B cell (primary cell): ENCODE data around the gene TNIP1. TPM values are rescaled to one million over a fixed set of nuclear protein-coding genes. Genes with fewer than 3 reads are reported as not detected.
A peak's percentile ranks its signal among the peaks of the same experiment; 100 is the strongest.

ENCODE experiments used
- ATAC-seq: fragments of 200-7000 bp; cut with Tn5 transposase; one replicate; pipeline ENCODE4 v1.10.0; 2021; ENCODE audit warnings: low read depth, mild to moderate bottlenecking, moderate number of reproducible peaks, moderate library complexity
- CTCF ChIA-PET: fragments of 350-600 bp; sonication (Branson Sonifier 250); formaldehyde crosslinking; loops from one replicate; lab custom pipeline; 2021; ENCODE audit warnings: antibody characterized with exemption, inconsistent platforms; lab: Charles Lee
- POLR2A ChIA-PET: fragments of 350-600 bp; sonication (Branson Sonifier 250); formaldehyde crosslinking; loops from one replicate; lab custom pipeline; 2021; ENCODE audit warnings: antibody characterized with exemption; lab: Charles Lee
- DNase-seq: peaks from one replicate; pipeline ENCODE4 v3.0.0; 2013
- H2AFZ ChIP-seq: 2 replicates; pipeline ENCODE4 v1.6.1; 2012; ENCODE audit warnings: mild to moderate bottlenecking, low read depth, low read length; ENCODE audit not compliant: insufficient read depth, poor library complexity, severe bottlenecking
- H3K27ac ChIP-seq, 2 donors: 1 replicate in 1 of 2; 2 replicates in 1 of 2; pipeline ENCODE4 v1.5.1; 2012 to 2013; ENCODE audit warnings: low read length in 2 of 2, mild to moderate bottlenecking in 2 of 2, moderate library complexity in 1 of 2
- H3K27me3 ChIP-seq, 4 experiments: fragments of 200-600 bp in 1 of 4; sonication (generic) in 1 of 4; replicated peaks in 1 of 4; 1 replicate in 2 of 4; 2 replicates in 2 of 4; pipeline versions ENCODE4 v1.6.1 to v1.7.0; 2013 to 2016; ENCODE audit warnings: low read length in 3 of 4, mild to moderate bottlenecking in 2 of 4, mixed read lengths in 1 of 4, moderate library complexity in 1 of 4; ENCODE audit not compliant: insufficient read depth in 4 of 4, control insufficient read depth in 3 of 4; ENCODE audit errors: control extremely low read depth in 1 of 4
- H3K36me3 ChIP-seq, 2 experiments: replicated peaks in 1 of 2; 1 replicate in 1 of 2; 2 replicates in 1 of 2; pipeline versions ENCODE4 v1.6.1 to v1.7.1; 2013; ENCODE audit warnings: low read length in 1 of 2; ENCODE audit not compliant: insufficient read depth in 2 of 2, control insufficient read depth in 1 of 2; ENCODE audit errors: control extremely low read depth in 1 of 2, extremely low read depth in 1 of 2
- H3K4me1 ChIP-seq, 2 donors: fragments of 200-600 bp in 1 of 2; sonication (generic) in 1 of 2; 1 replicate in 1 of 2; 2 replicates in 1 of 2; pipeline versions ENCODE4 v1.5.1 to v1.6.1; 2013 to 2017; ENCODE audit warnings: low read length in 2 of 2; ENCODE audit not compliant: control insufficient read depth in 2 of 2, insufficient read depth in 2 of 2
- H3K4me2 ChIP-seq: replicated peaks from 2 replicates; pipeline ENCODE3; 2012; ENCODE audit warnings: mild to moderate bottlenecking, low read depth, low read length; ENCODE audit not compliant: poor library complexity, severe bottlenecking
- H3K4me3 ChIP-seq, 5 experiments: fragments of 200-600 bp in 1 of 5; sonication (generic) in 1 of 5; 1 replicate in 3 of 5; 2 replicates in 2 of 5; pipeline versions ENCODE4 v1.5.1 to v1.7.0; 2011 to 2016; ENCODE audit warnings: low read length in 4 of 5, mild to moderate bottlenecking in 4 of 5, low read depth in 2 of 5, control low read depth in 1 of 5, moderate library complexity in 1 of 5; ENCODE audit not compliant: insufficient read depth in 1 of 5; ENCODE audit errors: control extremely low read depth in 1 of 5, extremely low read depth in 1 of 5
- H3K79me2 ChIP-seq: fragments of 200-600 bp; sonication (generic); one replicate; pipeline ENCODE4 v1.6.0; 2016; ENCODE audit warnings: low read length; ENCODE audit not compliant: control insufficient read depth, insufficient read depth
- H3K9ac ChIP-seq: fragments of 200-600 bp; sonication (generic); 2 replicates; pipeline ENCODE4 v1.6.1; 2017; ENCODE audit warnings: mild to moderate bottlenecking, low read length, moderate library complexity
- H3K9me3 ChIP-seq, 3 donors: one replicate each; pipeline versions ENCODE4 v1.6.1 to v1.7.1; 2013; ENCODE audit warnings: low read length in 2 of 3; ENCODE audit not compliant: control insufficient read depth in 2 of 3, insufficient read depth in 1 of 3; ENCODE audit errors: control extremely low read depth in 1 of 3
- H4K20me1 ChIP-seq: 2 replicates; pipeline ENCODE4 v1.6.0; 2012; ENCODE audit warnings: mild to moderate bottlenecking, low read length; ENCODE audit not compliant: insufficient read depth, control insufficient read depth, poor library complexity, severe bottlenecking
- H3K27ac Mint-ChIP-seq: one replicate; pipeline ENCODE4 v1.8.0; 2021; ENCODE audit warnings: mixed read lengths
- H3K27me3 Mint-ChIP-seq: one replicate; pipeline ENCODE4 v1.8.0; 2021; ENCODE audit warnings: mixed read lengths
- H3K4me1 Mint-ChIP-seq: one replicate; pipeline ENCODE4 v1.8.0; 2021; ENCODE audit warnings: mixed read lengths
- H3K4me3 Mint-ChIP-seq: one replicate; pipeline ENCODE4 v1.8.0; 2021; ENCODE audit warnings: mixed read lengths
- H3K9me3 Mint-ChIP-seq: one replicate; pipeline ENCODE4 v1.8.0; 2022; ENCODE audit warnings: mixed read lengths; ENCODE audit not compliant: insufficient read depth
- CTCF ChIP-seq: fragments of 200-600 bp; IDR thresholded peaks from one replicate; pipeline ENCODE4 v1.8.0; 2022; ENCODE audit warnings: antibody characterized with exemption, mild to moderate bottlenecking
- EZH2 ChIP-seq: IDR thresholded peaks from 2 replicates; pipeline ENCODE4 v1.6.1; 2012; ENCODE audit warnings: borderline replicate concordance, low read depth, mild to moderate bottlenecking, moderate library complexity, low read length; ENCODE audit not compliant: insufficient read depth, poor library complexity, severe bottlenecking
- WGBS: methylation state at CpG from one replicate; pipeline ENCODE4 v1.1.5; 2013; ENCODE audit warnings: missing lambda C conversion rate; ENCODE audit not compliant: insufficient coverage; 5-methylcytosine and 5-hydroxymethylcytosine counted together
- intact Hi-C: fragments of 100-400 bp; cut with micrococcal nuclease; formaldehyde crosslinking; loops from one replicate; pipeline ENCODE4 v1.10.0; 2022
- polyA plus RNA-seq: library from polyadenylated mRNA; depleted of rRNA; stranded (reverse); fragments of >200 nt; gene quantifications from 2 replicates; pipeline ENCODE4 v1.2.3, GENCODE V29; 2012
- total RNA-seq, 2 donors: library from RNA; stranded (reverse); fragments of 120-200 nt in 1 of 2; gene quantifications; 1 replicate in 1 of 2; 2 replicates in 1 of 2; pipeline versions ENCODE4 v1.2.3 to v1.2.4, GENCODE V29; 2013 to 2022

Gene TNIP1
- total and polyA plus RNA-seq, 2 donors (not counting 1 experiment from before 2014, with no cell fraction given), result 108 to 294 TPM

DNA sequence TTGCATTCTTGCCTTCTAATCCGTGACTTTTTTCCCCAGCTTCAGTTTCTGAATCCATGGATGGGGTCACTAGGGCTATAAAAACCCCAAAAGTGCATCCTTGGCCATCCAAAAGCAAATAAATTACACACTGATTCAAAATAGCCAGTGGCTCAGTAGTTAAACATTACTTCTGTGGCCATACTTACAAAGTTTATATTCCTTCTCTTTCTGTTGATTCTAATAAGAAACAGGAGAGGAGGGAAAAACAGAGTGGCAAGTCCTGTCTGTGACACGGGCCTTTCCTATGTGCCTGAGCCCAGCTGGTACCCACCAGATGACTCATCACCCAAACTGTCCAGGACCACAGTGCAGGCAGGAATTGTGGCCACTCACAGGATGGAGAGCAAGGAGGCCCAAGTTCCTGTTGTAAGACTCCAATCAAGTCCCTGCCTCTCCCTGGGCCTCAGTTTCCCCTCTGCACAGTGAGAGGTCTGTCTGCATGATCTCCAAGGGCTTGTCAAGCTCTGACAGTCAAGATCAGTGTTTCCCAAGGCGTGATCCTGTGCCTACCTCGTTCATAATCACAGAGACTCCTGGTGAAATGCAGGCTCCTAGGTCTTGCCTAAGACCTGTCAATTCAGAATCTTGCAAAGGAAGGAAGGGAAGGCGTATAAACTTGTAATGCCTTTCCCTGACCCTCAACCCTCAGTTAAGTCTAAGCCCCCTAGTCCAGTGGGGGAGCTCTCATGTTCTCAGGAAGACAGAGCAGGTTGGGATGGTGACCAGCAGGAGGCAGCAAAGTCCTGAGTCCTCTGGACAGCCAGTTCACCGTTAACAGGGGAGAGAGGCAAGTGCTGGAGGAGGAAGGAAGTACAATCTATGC is 29.5 kb downstream of the TNIP1 start:
- ATAC-seq (peak; percentile 90), DNase-seq (peak; percentile 86)
- ChIA-PET CTCF (interaction anchor here (0.6 to 17.8 kb wide), 57 partner anchors 9 to 601 kb away, joined by 3 to 918 read pairs (median 5); partner anchors contain the start of genes ANXA6 and TNIP1), POLR2A (interaction anchor here (0.8 to 2.0 kb wide), 3 partner anchors 65 to 113 kb away, joined by 3 to 11 read pairs (median 3); no protein-coding TSS in a partner anchor)
- no peak overlapping the region for H3K27ac ChIP-seq
- H3K27me3 ChIP-seq, result no peaks in the 10 kb centered on the region
- no peak overlapping the region for H3K4me3 ChIP-seq
- peaks cover 90% of the 10 kb centered on the region for H4K20me1 ChIP-seq
- no peak overlapping the region for H3K4me3 Mint-ChIP-seq
- peak overlapping the region; percentile 66 for H3K27ac Mint-ChIP-seq
- TF ChIP-seq EZH2 (no peak), CTCF (peak; percentile 84)
- no peaks in the 10 kb centered on the region for H3K9me3 Mint-ChIP-seq
- peaks cover 6 to 90% of the 10 kb centered on the region in 2 experiments for H3K36me3 ChIP-seq
- no peaks in the 10 kb centered on the region for H3K9me3 ChIP-seq
- H3K9ac ChIP-seq, result no peak overlapping the region
- H3K4me2 ChIP-seq, result peak overlapping the region; percentile 30
- 89% methylated on average over 4 of the region's 6 CpGs for WGBS
- no peaks in the 10 kb centered on the region for H3K27me3 Mint-ChIP-seq
- no peak overlapping the region for H2AFZ ChIP-seq
- H3K4me1 Mint-ChIP-seq, result peaks cover 27% of the 10 kb centered on the region
- H3K4me1 ChIP-seq, result peaks cover 15 to 22% of the 10 kb centered on the region in 2 donors
- intact Hi-C loops, result loop anchor here (1.0 to 10.0 kb wide), 5 partner anchors 64 to 394 kb away; partner anchors contain the start of gene SLC36A1
- peaks cover 55% of the 10 kb centered on the region for H3K79me2 ChIP-seq

DNA sequence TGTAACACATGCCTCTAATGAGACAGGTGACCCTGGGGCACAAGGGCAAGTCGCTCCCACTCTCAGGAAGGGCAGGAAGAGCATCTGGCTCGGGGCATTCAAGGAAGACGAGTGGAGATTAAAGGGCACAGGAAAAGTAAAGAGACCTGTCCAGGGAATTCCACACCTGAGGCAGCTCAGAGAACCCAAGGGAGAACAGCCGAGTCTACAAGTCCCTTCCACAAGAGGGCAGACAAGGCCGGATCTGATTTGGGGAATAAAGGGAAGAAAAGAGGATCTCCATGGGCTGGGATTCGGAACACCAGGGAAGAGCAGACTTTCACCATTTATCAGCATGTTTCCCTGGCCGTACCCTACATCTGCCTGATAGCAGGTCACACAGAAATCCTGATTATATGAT is 32.3 kb downstream of the TNIP1 start:
- ChIA-PET CTCF (interaction anchor here (0.8 to 17.8 kb wide), 24 partner anchors 10 to 270 kb away, joined by 3 to 918 read pairs (median 4); no protein-coding TSS in a partner anchor), POLR2A (no interaction called here)
- Histone ChIP-seq H4K20me1 (peaks cover 88% of the 10 kb centered on the region), H3K36me3 (peaks cover 2 to 89% of the 10 kb centered on the region in 2 experiments), H3K79me2 (peaks cover 52% of the 10 kb centered on the region), H2AFZ (no peak overlapping the region), H3K27ac (no peak overlapping the region), H3K27me3 (no peaks in the 10 kb centered on the region), H3K4me1 (peaks cover 15 to 17% of the 10 kb centered on the region in 2 donors), H3K4me3 (no peak overlapping the region), H3K9ac (no peak overlapping the region), H3K4me2 (no peak overlapping the region), H3K9me3 (no peaks in the 10 kb centered on the region)
- DNase-seq (no peak), ATAC-seq (no peak)
- Mint-ChIP-seq H3K27ac (no peak overlapping the region), H3K4me1 (peaks cover 20% of the 10 kb centered on the region), H3K4me3 (no peak overlapping the region), H3K27me3 (no peaks in the 10 kb centered on the region), H3K9me3 (no peaks in the 10 kb centered on the region)
- intact Hi-C loops, result no loop called here
- TF ChIP-seq CTCF (no peak), EZH2 (no peak)
- WGBS, result 90% methylated on average over 2 of the region's 7 CpGs
